Brain microvascular endothelial cell (primary cell): ENCODE results near the gene ZNF69.
A peak's percentile ranks its signal among the peaks of the same experiment; 100 is the strongest.
"Not testable (repeated sequence)": the region's sequence is repeated elsewhere in the genome, so short reads cannot be mapped to it uniquely, and the experiment has no call there.

ENCODE experiments used
- DNase-seq: peaks from one replicate; pipeline ENCODE4 v3.0.0-alpha.2; 2020
- H3K27ac ChIP-seq: fragments of 250-450 bp; sonication (Bioruptor Pico); 2 replicates; pipeline ENCODE4 v1.5.1; 2020; ENCODE audit warnings: mild to moderate bottlenecking, moderate library complexity
- H3K27me3 ChIP-seq: fragments of 250-450 bp; sonication (Bioruptor Pico); replicated peaks from 2 replicates; pipeline ENCODE4 v1.5.1; 2020; ENCODE audit warnings: mild to moderate bottlenecking
- H3K36me3 ChIP-seq: fragments of 250-450 bp; sonication (Bioruptor Pico); replicated peaks from 2 replicates; pipeline ENCODE4 v1.5.1; 2020; ENCODE audit warnings: mild to moderate bottlenecking
- H3K4me3 ChIP-seq: 2 replicates; pipeline ENCODE4 v1.5.1; 2011; ENCODE audit warnings: low read depth, mild to moderate bottlenecking, control low read depth, low read length, moderate library complexity
- in situ Hi-C: cut with HindIII; loops from 2 replicates; pipeline ENCODE4 v1.10.0; 2017; ENCODE audit warnings: low sequenced_read_pairs, low pct_ligation_motif_present
- TF ChIP-seq, protein P1 (sequence below): IDR thresholded peaks from 2 replicates; pipeline ENCODE4 v1.5.1; 2011; ENCODE audit warnings: low read depth, mild to moderate bottlenecking, moderate library complexity, low read length, control low read depth, inconsistent platforms; ENCODE audit errors: missing control alignments

The ZNF69 gene

DNA sequence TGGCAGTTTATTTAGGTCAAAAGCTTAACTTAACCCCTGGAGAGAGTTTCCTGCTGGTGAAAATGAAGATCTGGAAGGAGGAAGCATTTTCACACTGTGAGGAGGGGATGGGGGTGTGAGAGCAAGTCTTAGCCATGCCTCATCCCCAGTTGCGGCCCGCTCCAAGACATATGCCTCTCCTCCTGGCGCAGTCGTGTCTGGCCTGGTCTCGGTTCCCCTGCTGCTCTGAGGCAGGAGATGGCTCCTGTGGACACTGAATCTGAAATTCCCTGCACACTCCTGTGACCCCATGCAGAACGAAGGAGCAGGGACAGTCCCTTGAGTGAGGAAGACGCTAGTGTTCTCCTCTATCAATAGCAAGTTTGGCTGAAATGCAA is 360 bp upstream of the ZNF69 start:
- Histone ChIP-seq H3K27ac (no peak overlapping the region), H3K36me3 (no peaks in the 10 kb centered on the region), H3K27me3 (no peaks in the 10 kb centered on the region), H3K4me3 (peak overlapping the region; percentile 83)
- TF ChIP-seq, protein P1, sequence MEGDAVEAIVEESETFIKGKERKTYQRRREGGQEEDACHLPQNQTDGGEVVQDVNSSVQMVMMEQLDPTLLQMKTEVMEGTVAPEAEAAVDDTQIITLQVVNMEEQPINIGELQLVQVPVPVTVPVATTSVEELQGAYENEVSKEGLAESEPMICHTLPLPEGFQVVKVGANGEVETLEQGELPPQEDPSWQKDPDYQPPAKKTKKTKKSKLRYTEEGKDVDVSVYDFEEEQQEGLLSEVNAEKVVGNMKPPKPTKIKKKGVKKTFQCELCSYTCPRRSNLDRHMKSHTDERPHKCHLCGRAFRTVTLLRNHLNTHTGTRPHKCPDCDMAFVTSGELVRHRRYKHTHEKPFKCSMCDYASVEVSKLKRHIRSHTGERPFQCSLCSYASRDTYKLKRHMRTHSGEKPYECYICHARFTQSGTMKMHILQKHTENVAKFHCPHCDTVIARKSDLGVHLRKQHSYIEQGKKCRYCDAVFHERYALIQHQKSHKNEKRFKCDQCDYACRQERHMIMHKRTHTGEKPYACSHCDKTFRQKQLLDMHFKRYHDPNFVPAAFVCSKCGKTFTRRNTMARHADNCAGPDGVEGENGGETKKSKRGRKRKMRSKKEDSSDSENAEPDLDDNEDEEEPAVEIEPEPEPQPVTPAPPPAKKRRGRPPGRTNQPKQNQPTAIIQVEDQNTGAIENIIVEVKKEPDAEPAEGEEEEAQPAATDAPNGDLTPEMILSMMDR, result no peak
- DNase-seq, result no peak
- in situ Hi-C loops, result no loop called here

DNA sequence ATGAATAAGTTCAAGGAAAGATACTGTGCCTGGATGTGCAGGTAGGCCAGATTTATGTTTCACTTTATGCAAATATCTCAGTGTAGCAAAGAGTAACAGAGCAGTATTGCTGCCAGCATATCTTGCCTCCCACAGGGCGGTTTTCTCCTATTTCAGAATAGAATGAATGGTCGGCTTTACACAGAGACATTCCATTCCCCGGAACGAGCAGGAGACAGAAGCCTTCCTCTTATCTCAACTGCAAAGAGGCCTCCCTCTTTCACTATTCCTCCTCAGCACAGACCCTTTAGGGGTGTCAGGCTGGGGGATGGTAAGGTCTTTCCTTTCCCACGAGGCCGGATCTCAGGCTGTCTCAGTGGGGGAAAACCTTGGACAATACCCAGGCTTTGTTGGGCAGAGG is 2.3 kb downstream of the ZNF69 start:
- H3K27ac ChIP-seq, H3K27me3 ChIP-seq, H3K4me3 ChIP-seq, H3K36me3 ChIP-seq, DNase-seq, in situ Hi-C loops: not testable (repeated sequence)

DNA sequence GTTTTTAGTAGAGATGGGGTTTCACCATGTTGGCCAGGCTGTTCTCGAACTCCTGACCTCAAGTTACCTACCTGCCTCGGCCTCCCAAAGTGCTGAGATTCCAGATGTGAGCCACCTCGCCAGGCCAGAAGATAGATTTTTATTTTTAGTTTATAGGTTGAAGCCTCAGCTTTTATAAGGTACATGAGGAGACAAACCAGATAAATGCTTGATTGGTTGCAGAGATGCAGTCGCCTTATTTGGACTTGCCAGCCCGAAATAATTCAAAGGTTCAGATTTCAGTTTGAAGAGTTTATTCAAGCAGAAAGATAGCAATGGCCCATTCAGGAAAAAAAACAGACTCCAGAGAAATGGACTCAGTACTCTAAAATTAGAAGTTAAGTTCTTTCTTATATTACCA is 3.1 kb downstream of the ZNF69 start:
- no peaks in the 10 kb centered on the region for H3K27me3 ChIP-seq
- no peaks in the 10 kb centered on the region for H3K36me3 ChIP-seq
- in situ Hi-C loops, result no loop called here
- H3K4me3 ChIP-seq, result no peak overlapping the region
- TF ChIP-seq, protein P1, result no peak
- DNase-seq, result no peak
- H3K27ac ChIP-seq, result no peak overlapping the region

DNA sequence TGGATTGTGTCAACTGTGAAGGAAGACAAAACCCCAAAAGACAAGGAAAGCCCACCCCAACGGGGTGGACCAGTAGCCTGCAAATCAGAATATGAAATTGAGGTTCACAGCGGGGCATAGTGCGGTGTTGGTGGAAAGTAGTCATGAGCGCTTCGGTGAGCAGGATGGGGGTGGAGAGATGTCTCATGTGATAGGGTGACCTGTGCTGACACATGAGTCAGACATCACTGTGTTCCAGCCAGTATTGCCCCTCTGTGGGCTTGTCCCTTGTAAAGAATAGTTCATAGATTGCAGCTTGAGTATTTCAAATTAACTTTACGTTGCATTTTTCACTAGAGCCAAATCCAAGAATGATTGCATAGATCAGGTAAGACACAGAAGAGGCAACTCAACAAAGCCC is 7.3 kb downstream of the ZNF69 start:
- no peak for DNase-seq
- no peak overlapping the region for H3K27ac ChIP-seq
- TF ChIP-seq, protein P1, result no peak
- no peaks in the 10 kb centered on the region for H3K27me3 ChIP-seq
- no peak overlapping the region for H3K4me3 ChIP-seq
- in situ Hi-C loops, result no loop called here
- no peaks in the 10 kb centered on the region for H3K36me3 ChIP-seq

DNA sequence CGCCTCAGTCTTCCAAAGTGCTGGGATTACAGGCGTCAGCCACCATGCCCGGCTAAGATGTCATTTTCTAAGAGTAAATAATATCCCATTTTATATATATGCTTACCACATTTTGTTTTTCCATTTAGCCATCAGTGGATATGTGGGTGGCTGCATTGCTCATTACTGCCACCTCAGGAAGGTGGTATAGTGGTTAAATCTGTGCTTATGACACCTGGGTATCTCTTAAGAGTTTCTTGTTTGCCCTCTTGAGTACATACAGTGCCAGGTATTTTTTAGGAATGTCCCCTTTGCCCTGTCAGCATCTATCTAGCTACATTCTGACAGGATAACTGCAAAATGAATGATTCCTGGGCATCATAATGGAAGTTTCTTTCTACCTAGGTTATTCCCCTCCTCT is 14.6 kb downstream of the ZNF69 start:
- TF ChIP-seq, protein P1, result no peak
- in situ Hi-C loops, result no loop called here
- no peak for DNase-seq
- Histone ChIP-seq H3K36me3 (no peaks in the 10 kb centered on the region), H3K27ac (no peak overlapping the region), H3K27me3 (no peaks in the 10 kb centered on the region), H3K4me3 (no peak overlapping the region)

DNA sequence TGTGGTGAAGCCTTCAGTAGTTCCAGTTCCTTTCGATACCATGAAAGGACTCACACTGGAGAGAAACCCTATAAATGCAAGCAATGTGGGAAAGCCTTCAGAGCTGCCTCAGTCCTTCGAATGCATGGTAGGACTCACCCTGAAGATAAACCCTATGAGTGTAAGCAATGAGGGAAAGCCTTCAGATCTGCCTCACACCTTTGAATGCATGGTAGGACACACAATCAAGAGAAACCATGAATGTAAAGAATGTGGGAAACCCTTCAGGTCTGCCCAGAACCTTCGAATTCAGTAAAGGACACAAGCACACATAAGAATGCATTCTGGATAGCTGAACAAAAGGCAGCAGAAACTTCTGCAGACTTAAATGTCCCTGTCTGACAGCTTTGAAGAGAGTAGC is 18.3 kb downstream of the ZNF69 start:
- TF ChIP-seq, protein P1, result no peak
- H3K27me3 ChIP-seq, result no peaks in the 10 kb centered on the region
- no peaks in the 10 kb centered on the region for H3K36me3 ChIP-seq
- H3K27ac ChIP-seq, result no peak overlapping the region
- DNase-seq, result no peak
- in situ Hi-C loops, result no loop called here
- H3K4me3 ChIP-seq, result no peak overlapping the region

DNA sequence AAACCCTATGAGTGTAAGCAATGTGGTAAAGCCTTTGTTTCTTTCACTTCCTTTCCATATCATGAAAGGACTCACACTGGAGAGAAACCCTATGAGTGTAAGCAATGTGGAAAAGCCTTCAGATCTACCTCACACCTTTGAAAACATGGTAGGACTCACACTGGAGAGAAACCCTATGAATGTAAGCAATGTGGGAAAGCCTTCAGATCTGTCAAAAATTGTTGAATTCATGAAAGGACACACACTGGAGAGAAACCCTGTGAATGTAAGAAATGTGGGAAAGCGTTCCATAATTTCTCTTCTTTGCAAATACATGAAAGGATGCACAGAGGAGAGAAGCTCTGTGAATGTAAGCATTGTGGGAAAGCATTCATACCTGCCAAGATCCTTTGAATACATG is 24.4 kb downstream of the ZNF69 start:
- H3K27ac ChIP-seq, DNase-seq, H3K27me3 ChIP-seq, H3K36me3 ChIP-seq, in situ Hi-C loops, H3K4me3 ChIP-seq: not testable (repeated sequence)

DNA sequence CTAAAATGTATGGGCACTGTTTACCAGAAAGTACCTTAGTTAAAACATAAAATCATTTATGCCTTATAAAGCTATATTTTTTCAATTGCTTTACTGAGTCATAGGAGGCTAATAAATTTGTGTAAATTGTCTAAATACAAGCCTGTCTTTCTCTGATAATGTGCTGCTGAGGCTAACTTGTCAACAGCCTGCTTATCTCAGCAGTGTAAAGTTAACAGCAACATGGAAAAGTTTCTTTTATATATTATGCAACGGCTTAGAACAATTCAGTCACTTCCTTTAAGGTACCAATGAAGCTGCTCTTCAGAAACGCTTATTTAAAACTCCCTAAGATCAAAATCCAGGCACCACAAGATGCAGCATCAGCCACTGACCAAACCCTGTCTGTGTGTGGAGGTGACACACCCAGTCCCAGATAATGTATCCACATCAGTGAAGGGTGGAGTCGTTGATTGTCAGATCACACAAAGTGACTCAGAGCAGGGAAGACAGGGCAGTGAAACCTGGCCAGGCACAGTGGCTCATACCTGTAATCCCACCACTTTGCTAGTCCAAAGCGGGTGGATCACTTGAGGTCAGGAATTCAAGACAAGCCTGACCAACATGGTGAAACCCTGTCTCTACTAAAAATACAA is 27.0 kb downstream of the ZNF69 start:
- H3K36me3 ChIP-seq, H3K27ac ChIP-seq, H3K27me3 ChIP-seq, in situ Hi-C loops, DNase-seq, H3K4me3 ChIP-seq: not testable (repeated sequence)
